HEK293 (cell line): ENCODE results near the gene PRKCD.

ENCODE experiments used
- GLIS2 ChIP-seq: fragments of 450-650 bp; formaldehyde crosslinking; IDR thresholded peaks from 2 replicates; pipeline ENCODE4 v1.5.1; 2016; ENCODE audit warnings: missing biosample characterization, missing genetic modification characterization
- KLF9 ChIP-seq: fragments of 450-650 bp; formaldehyde crosslinking; IDR thresholded peaks from 2 replicates; pipeline ENCODE4 v1.5.1; 2016; ENCODE audit warnings: missing biosample characterization, missing genetic modification characterization, low read depth
- PRDM10 ChIP-seq: fragments of 450-650 bp; formaldehyde crosslinking; IDR thresholded peaks from 2 replicates; pipeline ENCODE4 v1.5.1; 2016; ENCODE audit warnings: missing biosample characterization, missing genetic modification characterization
- RBAK ChIP-seq: fragments of 450-650 bp; formaldehyde crosslinking; IDR thresholded peaks from 2 replicates; pipeline ENCODE4 v1.5.1; 2016; ENCODE audit warnings: missing biosample characterization, missing genetic modification characterization
- ZBTB1 ChIP-seq: fragments of 450-650 bp; formaldehyde crosslinking; IDR thresholded peaks from 2 replicates; pipeline ENCODE4 v1.5.1; 2016; ENCODE audit warnings: missing biosample characterization, missing genetic modification characterization
- ZBTB26 ChIP-seq: fragments of 450-650 bp; formaldehyde crosslinking; optimal IDR thresholded peaks from 2 replicates; pipeline ENCODE3; 2016; ENCODE audit warnings: missing biosample characterization, mild to moderate bottlenecking, missing genetic modification characterization
- ZFHX2 ChIP-seq: fragments of 450-650 bp; formaldehyde crosslinking; conservative IDR thresholded peaks from 2 replicates; pipeline ENCODE4 v1.5.1; 2016; ENCODE audit warnings: missing biosample characterization, missing genetic modification characterization
- ZFP69B ChIP-seq: fragments of 450-650 bp; formaldehyde crosslinking; IDR thresholded peaks from 2 replicates; pipeline ENCODE4 v1.5.1; 2016; ENCODE audit warnings: missing biosample characterization, missing genetic modification characterization
- ZNF169 ChIP-seq: fragments of 450-650 bp; formaldehyde crosslinking; IDR thresholded peaks from 2 replicates; pipeline ENCODE4 v1.5.1; 2016; ENCODE audit warnings: missing biosample characterization, missing genetic modification characterization
- ZNF18 ChIP-seq: fragments of 450-650 bp; formaldehyde crosslinking; IDR thresholded peaks from 2 replicates; pipeline ENCODE4 v1.5.1; 2016; ENCODE audit warnings: missing biosample characterization, missing genetic modification characterization
- ZNF202 ChIP-seq: fragments of 450-650 bp; formaldehyde crosslinking; IDR thresholded peaks from 2 replicates; pipeline ENCODE4 v1.5.1; 2016; ENCODE audit warnings: missing biosample characterization, missing genetic modification characterization, borderline replicate concordance
- ZNF221 ChIP-seq: fragments of 450-650 bp; formaldehyde crosslinking; IDR thresholded peaks from 2 replicates; pipeline ENCODE4 v1.5.1; 2017; ENCODE audit warnings: missing biosample characterization, missing genetic modification characterization, borderline replicate concordance
- ZNF302 ChIP-seq: fragments of 450-650 bp; formaldehyde crosslinking; IDR thresholded peaks from 2 replicates; pipeline ENCODE4 v1.5.1; 2016; ENCODE audit warnings: missing biosample characterization, missing genetic modification characterization, low read depth
- ZNF391 ChIP-seq: fragments of 450-650 bp; formaldehyde crosslinking; IDR thresholded peaks from 2 replicates; pipeline ENCODE4 v1.5.1; 2016; ENCODE audit warnings: low read depth, missing biosample characterization, missing genetic modification characterization, borderline replicate concordance
- ZNF398 ChIP-seq: fragments of 450-650 bp; formaldehyde crosslinking; IDR thresholded peaks from 2 replicates; pipeline ENCODE4 v1.5.1; 2017; ENCODE audit warnings: missing biosample characterization, missing genetic modification characterization
- ZNF404 ChIP-seq: fragments of 450-650 bp; formaldehyde crosslinking; IDR thresholded peaks from 2 replicates; pipeline ENCODE4 v1.5.1; 2017; ENCODE audit warnings: missing biosample characterization, missing genetic modification characterization
- ZNF433 ChIP-seq: fragments of 450-650 bp; formaldehyde crosslinking; IDR thresholded peaks from 2 replicates; pipeline ENCODE4 v1.5.1; 2016; ENCODE audit warnings: missing biosample characterization, missing genetic modification characterization, low read depth
- ZNF510 ChIP-seq: fragments of 450-650 bp; formaldehyde crosslinking; IDR thresholded peaks from 2 replicates; pipeline ENCODE4 v1.5.1; 2018; ENCODE audit warnings: mild to moderate bottlenecking, missing genetic modification characterization, missing biosample characterization; ENCODE audit not compliant: insufficient replicate concordance
- ZNF514 ChIP-seq: fragments of 450-650 bp; formaldehyde crosslinking; IDR thresholded peaks from 2 replicates; pipeline ENCODE4 v1.5.1; 2016; ENCODE audit warnings: missing biosample characterization, missing genetic modification characterization
- ZNF518A ChIP-seq: fragments of 450-650 bp; formaldehyde crosslinking; conservative IDR thresholded peaks from 2 replicates; pipeline ENCODE4 v1.5.1; 2016; ENCODE audit warnings: low read depth, missing biosample characterization, missing genetic modification characterization
- ZNF623 ChIP-seq: fragments of 450-650 bp; formaldehyde crosslinking; IDR thresholded peaks from 2 replicates; pipeline ENCODE4 v1.5.1; 2016; ENCODE audit warnings: missing biosample characterization, missing genetic modification characterization
- ZNF707 ChIP-seq: fragments of 450-650 bp; formaldehyde crosslinking; IDR thresholded peaks from 2 replicates; pipeline ENCODE4 v1.5.1; 2016; ENCODE audit warnings: missing biosample characterization, missing genetic modification characterization
- ZNF792 ChIP-seq: fragments of 450-650 bp; formaldehyde crosslinking; IDR thresholded peaks from 2 replicates; pipeline ENCODE4 v1.5.1; 2016; ENCODE audit warnings: missing biosample characterization, missing genetic modification characterization
- TF ChIP-seq, protein P1 (sequence below): fragments of 450-650 bp; formaldehyde crosslinking; IDR thresholded peaks from 2 replicates; pipeline ENCODE4 v1.5.1; 2017; ENCODE audit warnings: missing biosample characterization, missing genetic modification characterization

The PRKCD gene

GRCh38 chr3:53161820-53162671, 1.0 kb downstream of the PRKCD start (continued):
- TF ChIP-seq ZNF514 (tag by site-specific recombination) (no peak; the same call in 1 of the 2 replicates), KLF9 (tag by site-specific recombination) (no peak), ZNF302 (no peak), GLIS2 (tag by site-specific recombination) (peak; percentile 67), ZNF221 (tag by site-specific recombination) (no peak), ZNF398 (tag by site-specific recombination) (peak; percentile 58; the same call in 1 of the 2 replicates), ZBTB26 (tag by site-specific recombination) (peak; percentile 31), ZNF518A (no peak), ZFHX2 (tag by site-specific recombination) (peak; percentile 89), ZBTB1 (tag by site-specific recombination) (no peak), ZNF18 (tag by site-specific recombination) (no peak), ZNF391 (tag by site-specific recombination) (no peak), ZNF707 (tag by site-specific recombination) (no peak), ZFP69B (no peak), ZNF202 (no peak), PRDM10 (tag by site-specific recombination) (no peak), ZNF510 (no peak), ZNF433 (tag by site-specific recombination) (no peak), ZNF404 (tag by site-specific recombination) (no peak), ZNF623 (no peak), RBAK (no peak), ZNF792 (no peak), ZNF169 (tag by site-specific recombination) (no peak)
- TF ChIP-seq, protein P1, sequence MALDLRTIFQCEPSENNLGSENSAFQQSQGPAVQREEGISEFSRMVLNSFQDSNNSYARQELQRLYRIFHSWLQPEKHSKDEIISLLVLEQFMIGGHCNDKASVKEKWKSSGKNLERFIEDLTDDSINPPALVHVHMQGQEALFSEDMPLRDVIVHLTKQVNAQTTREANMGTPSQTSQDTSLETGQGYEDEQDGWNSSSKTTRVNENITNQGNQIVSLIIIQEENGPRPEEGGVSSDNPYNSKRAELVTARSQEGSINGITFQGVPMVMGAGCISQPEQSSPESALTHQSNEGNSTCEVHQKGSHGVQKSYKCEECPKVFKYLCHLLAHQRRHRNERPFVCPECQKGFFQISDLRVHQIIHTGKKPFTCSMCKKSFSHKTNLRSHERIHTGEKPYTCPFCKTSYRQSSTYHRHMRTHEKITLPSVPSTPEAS (tag by site-specific recombination) = peak; percentile 83; the same call in 1 of the 2 replicates
